Stimulated activated CD4-positive, alpha-beta T cell treated with anti-CD3 and anti-CD28 coated beads, Interleukin-2, amount 100 ng/mL, for 4 hours (primary cell): Measurements from ENCODE around the gene SIAE.
"Not testable (repeated sequence)": the region's sequence is repeated elsewhere in the genome, so short reads cannot be mapped to it uniquely, and the experiment has no call there.

Source experiments
- DNase-seq: peaks from one replicate; pipeline ENCODE4 v3.0.0-alpha.2; 2020; ENCODE audit warnings: low read depth

The SIAE gene

DNA sequence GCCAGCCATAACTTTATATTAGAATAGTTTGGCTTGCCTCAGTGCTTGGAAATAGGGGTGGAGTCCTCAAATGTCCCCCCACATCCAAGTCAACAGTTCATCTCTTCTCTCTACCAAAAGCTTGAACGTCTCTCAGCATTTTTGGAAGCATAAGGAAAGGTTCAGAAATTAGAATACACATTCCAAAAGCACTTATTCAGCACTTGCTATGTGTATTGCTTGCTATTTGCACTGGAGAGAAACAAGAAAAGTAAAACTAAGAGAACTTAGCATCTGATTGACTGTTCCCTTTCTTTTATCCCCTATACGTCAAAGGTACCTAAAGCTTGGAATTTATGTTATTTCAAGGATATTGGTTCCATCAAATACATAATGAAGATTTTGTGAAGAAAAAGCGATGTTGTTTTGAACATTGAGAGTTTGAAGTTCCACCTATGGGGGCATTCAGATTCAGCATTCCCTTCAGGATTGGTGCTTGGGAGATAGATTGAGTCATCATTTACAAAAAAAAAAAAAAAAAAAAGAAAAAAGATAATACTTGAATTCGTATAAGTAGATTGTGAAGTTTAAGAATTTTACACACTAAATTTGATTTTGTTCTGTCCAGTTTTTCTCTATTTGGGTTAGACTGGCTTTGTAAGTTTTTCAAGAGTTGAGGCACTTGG, 49.5 kb downstream of the SIAE start:
- DNase-seq = no peak

DNA sequence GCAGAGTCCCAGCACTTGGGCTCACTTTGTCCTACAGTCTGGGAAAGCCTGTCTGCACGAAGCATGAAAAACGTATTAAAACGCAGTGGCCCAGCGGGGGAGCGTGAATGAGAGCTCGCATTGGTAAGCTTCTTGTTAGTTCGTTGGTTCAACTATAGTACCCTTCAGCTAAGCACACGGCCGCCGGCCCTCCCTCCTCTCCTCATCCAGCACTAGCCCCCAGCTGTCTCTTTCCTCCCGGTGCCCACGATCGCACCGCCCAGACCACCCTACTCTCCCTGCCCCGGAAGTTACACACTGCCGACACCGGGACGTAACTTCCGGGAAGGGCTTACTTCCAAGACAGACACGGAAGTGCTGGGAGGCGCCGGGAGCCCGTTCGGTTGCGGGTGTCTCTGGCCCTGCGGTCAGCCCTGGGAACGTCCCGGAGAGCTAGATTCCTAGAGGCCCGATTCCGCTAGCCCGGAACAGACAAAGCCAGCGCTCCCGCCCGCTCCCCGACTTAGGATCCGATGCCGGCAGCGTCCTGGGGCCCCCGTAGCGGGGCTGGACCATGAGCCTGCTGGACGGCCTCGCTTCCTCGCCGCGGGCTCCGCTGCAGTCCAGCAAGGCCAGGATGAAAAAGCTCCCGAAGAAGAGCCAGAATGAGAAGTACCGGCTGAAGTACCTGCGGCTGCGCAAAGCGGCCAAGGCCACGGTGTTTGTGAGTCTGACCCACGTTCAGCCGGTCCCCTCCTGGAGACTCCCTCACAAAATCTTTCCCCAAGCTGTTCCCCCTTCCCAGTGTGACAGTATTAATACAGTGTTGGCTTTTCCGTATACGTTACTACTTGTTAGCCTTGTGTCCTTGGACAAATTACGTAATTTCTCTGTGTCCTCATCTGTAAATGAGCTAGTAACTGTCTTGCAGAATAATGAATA, 50.7 kb downstream of the SIAE start, which contains the start of gene TBRG1:
Gene TBRG1 (plus strand): TSS at position 334 of the 921 bp plus-strand sequence. CDS start 220 bp downstream, at position 554.
- peak; percentile 76 for DNase-seq

DNA sequence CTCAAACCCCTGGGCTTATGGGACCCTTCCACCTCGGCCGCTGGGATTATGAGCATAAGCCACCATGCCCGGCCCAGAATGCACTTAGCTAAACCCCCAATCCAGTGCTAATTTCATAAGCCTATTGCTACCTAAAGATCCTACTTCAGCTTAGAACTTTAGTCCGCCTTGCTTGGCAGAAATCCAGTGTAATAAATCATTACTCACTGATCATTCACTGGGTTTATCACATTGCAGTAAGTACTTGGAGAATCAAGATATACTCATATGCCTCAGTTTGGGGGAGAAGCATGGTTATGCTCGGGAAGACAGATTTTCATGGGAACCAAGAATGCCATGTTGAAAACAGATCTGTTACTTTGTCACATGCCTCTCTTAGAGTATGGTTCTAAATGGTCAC, 54.7 kb downstream of the SIAE start:
- DNase-seq = no peak

DNA sequence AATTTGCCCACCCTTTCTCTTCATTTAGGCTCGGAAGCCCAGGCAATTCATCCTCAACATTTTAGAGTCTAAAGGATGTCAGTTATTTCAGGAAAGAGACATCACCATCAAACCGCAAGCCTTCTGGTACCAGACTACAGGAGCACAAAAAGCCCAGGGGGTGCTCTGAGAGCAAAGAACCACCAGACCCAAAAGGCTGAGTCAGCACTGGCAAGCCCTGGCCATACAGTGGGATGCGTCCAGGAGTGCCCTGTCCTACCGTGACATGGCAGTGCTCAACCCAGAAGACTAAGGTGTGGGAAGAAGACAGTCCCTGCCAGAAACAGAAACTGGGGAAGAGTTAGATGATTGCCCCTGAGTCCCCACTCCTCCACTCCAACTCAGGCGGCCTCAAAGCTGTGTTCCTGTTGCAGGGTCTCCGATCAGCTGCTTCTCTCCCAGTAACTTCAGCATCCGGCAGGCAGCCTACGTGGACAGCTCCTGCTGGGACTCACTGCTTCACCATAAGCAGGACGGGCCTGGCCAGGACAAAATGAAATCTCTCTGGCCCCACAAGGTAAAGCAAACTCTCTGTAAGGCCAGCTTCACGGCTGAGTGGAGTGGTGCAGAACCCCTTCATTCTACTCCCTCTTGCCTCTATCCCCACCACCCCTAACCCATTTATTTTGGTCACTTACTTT, 60.8 kb downstream of the SIAE start:
- DNase-seq = no peak

DNA sequence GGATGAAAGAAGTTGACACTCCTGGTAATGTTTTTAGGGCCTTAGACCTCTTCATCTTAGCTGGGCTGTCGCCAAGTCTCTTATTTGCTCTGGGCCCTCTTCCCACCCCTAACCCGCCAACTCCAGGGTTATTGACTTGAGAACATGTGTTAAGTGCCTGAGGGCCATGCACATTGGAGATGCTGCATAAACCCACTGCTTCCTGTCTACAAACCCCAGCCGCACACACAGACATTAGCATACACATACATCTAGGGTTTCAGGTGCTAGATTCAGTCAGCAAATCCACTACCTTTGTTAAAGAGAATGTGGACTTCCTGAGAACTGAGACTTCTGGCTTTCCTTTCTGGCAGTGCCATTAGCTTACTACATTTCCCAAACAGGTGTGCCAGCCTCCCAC, 61.5 kb downstream of the SIAE start:
- no peak for DNase-seq

DNA sequence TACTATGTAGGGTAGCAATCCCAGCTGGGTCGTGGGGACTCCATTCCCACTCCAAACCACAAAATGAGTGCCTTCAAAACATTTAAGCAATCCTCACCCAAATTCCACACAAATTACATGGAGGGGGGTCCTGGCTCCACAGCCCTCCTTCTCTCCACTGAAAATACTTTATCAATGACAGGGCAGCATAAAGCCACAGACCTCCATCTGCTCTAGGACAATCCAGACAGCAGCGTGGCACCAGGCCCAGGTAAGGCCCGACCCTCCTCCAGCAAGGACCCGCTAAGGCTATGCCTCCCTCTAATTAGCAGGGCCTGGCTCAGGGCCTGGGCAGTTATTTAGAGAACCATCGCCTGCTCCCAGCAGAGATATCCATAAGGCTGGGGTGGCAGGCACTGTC, 62.5 kb downstream of the SIAE start, which contains the start of gene PANX3:
Gene PANX3 (plus strand): TSS at position 365 of the 400 bp plus-strand sequence. CDS start 129 bp downstream, outside the sequence.
- DNase-seq = no peak

DNA sequence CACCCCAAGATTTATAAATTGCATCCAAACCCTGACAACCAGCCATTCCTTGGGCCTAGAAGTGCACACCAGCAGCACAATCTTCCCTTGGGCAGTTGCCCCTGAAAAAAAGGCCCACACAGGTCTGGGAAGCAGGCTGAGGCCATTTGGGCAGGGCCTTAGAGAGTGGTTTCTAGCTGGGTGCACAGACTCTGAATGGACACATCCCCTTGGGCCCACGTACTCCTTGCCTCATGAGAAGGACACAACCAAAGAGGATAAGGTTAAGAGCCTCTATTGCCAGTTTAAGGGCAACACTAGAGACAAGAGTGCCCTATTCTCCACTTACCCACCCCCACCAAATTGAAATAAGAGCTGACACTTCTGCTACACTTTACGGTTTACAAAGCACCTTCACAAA, 63.2 kb downstream of the SIAE start:
- no peak for DNase-seq

DNA sequence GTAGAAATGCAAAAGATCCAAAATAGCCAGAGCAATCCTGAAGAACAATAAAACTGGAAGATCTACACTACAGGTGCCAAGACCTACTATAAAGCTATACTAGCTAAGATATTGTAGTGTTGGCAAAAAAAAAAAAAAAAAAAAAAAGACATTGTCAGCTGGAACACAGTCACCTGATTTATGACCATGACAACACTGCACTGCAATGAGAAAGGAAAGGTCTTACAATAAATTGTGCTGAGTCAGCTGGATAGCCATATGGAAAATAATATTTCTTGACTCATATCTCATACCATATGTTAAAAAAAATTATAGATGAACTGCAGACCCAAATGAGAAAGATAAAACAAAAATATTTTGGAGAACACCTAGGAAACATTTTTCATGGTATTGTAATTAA, 65.4 kb downstream of the SIAE start:
- DNase-seq = no peak

DNA sequence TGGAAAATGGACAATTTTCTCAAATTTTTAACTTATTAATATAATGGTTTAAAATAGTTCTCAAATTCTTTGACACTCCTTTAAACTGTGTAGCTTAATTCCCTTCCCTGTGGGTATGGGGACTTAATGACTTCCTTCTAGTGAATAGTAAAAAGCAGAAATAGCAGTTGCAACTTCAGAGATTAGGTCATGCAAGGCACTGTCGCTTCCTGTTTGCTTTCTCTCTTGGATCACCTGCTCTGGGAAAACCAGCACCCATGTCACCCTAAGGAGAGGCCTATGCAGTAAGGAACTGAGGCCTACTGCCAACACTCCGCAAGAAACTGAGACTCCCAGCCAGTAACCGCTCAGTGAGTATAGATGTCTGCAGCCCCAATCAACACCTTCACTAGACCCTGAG, 67.8 kb downstream of the SIAE start:
- no peak for DNase-seq

DNA sequence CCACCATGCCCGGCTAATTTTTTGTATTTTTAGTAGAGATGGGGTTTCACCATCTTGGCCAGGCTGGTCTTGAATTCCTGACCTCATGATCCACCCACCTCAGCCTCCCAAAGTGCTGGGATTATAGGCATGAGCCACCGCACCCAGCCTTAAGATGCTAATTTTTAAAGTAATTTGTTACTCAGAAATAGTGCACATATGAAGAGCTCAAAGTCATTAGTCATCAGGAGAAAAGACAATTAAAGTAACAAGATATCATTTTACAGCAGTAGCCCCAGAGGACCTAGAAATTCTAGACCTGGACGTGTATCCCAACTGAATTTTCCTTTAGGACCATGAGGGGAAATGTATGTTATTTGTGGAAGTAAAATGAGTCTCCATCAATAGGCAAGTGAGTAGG, 70.8 kb downstream of the SIAE start:
- not testable (repeated sequence) for DNase-seq

DNA sequence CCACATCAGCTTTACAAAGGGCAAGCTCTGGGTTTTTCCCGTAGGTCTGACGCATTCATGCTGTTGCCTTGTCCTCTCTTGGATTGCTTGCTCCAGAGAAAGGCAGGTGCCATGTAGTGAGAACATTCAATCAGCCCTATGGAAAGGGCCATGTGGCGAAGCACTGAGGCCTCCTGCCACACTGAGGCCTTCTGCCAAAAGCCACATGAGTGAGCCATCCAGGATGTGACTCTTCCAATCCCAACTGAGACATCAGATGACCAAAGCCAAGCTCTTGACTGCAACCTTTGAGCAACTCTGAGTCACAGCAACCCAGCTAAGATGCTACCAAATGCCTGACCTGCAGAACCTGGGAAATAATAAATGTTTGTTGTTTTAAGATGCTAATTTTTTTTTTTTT, 71.3 kb downstream of the SIAE start:
- DNase-seq = no peak

DNA sequence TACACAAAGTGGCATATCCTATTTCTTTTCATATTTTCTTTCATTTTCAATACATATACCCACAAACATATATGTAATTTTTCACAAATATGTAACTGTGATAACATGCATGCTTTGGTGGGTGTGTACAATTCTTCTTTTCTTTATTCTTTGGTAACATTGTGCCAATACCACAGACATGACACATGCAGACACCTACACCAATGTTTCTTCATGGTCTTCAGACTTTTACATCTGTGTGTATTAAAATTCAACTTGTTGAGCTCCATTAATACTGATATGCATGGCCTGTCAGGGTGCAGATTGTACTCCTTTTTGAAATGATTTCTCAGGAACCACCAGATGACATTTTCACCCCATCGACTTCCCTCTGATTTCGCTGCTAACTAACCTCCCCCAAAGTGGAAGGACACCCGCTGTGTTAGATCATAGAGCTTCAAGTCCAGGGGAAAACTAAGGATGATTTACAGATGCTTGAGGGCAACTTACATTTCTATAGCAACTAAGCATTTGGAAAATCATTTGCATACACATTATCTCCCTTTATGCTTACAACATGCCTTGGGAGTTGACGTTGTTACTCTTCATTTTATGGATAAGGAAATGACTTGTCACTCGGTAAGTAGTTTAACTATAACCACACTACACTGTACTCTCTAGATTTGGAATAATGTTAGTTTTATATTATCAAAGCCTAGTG, 72.8 kb downstream of the SIAE start:
- DNase-seq = no peak

DNA sequence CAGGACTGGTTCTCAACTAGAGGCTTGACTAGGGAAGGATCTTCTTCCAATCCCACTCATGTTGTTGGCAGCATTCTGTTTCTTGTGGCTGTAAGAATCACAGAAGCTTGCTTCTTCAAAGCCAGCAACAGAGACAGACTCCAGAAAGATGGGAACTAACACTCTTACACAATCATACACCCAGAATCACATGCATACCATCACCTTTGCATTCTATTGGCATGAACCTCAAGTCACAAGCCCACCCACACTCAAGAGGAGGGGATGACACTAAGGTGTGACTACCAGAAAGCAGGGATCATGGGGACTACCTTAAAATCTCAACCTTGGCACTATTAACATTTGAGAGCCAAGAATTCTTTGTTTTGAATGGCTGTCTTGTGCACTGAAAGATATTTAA, 75.9 kb downstream of the SIAE start:
- no peak for DNase-seq

DNA sequence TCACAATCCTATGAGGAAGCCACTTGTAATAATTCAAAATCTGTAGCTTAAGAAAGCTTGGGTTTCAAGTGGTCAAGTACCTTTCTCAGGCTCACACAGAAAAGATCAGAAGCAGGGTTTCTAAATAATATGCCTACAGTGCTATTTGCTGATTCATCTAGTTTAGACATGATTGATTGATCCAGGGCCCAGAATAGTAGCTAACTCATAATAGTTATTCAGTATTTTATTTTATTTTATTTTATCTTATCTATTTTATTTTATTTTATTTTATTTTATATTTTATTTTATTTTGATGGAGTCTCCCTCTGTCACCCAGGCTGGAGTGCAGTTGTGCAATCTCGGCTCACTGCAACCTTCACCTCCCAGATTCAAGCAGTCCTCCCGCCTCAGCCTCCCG, 78.2 kb downstream of the SIAE start:
- no peak for DNase-seq

DNA sequence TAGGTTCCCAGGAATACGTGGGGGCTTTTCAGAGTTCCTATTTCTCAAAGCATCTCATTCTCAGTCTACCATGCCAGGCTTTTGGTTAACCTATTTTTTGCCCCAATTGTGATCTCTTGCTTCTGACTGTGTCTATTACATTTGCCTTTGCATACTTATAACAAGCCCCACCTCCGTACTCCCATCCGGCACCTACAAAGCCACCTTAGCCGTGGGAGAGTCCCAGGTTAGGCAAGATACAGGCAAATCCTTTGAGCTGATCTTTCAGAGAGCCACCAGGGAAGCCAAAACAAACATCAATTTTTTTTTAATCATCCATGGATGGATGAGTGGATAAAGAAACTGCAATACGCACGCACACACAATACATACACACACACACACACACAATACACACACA, 80.9 kb downstream of the SIAE start:
- no peak for DNase-seq

DNA sequence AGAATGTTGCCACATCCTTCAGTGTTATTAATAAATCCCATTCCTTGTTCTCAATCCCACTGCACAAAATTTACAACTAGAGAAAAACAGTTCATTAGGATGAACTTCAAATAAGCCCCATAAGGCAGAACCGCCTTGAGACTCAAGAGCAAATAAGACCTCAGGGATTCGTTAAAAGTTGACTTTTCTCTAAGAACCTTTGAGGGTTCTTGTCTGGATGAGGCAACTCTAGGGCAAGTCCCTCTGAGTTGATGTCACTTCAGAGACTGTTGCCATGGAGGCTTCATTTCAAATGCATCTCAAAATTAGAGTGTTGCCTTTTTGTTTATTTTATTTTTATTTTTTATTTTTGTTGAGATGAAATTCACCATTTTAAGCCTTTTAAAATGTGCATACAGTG, 82.1 kb downstream of the SIAE start:
- DNase-seq = no peak

DNA sequence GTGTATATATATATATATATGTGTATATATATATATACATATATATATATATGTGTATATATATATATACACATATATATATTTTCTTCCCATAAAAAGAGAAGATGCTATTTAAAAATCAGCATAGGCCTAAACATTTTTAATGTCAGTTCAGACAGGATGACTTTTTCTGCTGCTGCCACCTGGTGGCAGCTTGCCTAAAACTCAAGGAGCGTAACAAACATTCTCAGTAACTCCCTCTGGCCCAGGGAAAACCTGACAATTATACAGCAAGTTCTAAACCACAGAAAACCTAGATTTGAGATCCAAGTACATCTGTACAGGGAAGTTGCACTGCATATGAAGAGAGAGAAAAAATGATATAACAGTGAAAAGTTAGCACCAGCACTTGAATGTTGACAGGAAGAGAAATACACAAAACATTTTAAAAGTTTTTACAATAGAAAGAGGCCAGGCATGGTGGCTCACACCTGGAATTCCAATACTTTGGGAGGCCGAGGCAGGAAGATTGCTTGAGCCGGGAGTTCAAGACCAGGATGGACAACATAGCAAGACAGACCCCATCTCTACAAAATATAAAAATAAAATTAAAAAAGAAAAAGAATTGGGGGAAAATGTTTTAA, 87.2 kb downstream of the SIAE start:
- peak; percentile 6 for DNase-seq

DNA sequence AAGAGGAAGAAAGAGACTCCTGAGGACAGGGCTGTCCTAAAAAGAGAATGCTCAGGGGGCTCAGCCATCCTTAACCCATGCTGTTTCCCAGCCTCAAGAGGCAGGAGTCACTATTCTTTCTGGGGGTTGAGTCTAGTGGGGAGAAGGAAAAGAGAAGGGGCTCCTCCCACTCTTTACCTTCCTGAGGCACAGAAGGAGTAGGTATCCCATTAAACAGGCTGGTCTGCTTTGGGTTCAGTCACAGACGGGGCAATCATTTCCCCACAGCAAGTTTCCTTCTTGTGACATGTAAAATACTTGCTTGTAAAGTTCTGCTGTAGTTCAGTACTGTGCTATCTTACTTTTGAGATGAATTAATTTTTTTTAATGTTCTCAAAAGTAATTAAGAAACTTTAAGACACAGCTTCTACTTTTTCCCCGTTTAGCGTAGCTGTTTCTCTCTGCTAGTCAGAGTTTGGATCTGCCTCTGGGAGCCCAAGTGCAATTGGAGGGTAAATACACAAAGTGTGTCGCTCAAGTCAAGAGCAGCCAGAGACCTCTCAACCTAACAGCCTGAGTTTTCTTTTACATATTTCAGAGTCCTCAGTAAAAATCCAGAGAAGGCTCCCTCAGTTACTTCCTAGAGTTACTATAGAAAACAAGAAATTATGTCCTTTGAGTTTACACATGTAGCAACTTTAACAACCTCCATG, 88.7 kb downstream of the SIAE start:
- no peak for DNase-seq

DNA sequence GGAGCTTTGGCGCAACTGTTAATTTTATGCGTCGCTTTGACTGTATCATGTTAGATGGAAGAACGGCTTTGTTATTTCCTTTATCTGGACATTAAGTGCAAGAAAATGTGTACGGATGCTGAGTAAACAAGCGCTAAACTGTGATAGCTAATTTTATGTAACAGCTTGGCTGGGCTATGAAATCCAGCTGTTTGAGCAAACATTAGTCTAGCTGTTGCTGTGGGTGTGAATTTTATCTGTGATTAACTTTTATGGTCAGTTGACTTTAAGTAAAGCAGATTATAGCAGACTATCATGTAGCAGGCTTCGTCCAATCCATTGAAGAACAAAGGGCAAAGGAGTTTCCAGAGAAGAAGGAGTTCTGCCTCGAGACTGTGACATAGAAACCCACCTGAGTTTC, 89.8 kb downstream of the SIAE start:
- no peak for DNase-seq
